IPS-18a (cell line): ENCODE measurements around the gene REEP6.
A peak's percentile ranks its signal among the peaks of the same experiment; 100 is the strongest.

ENCODE experiments used
- H3K27ac ChIP-seq: one replicate; pipeline ENCODE4 v1.5.1; 2013; ENCODE audit warnings: low read length
- H3K27me3 ChIP-seq: one replicate; pipeline ENCODE4 v1.6.1; 2013; ENCODE audit warnings: mild to moderate bottlenecking, low read length; ENCODE audit not compliant: control insufficient read depth, insufficient read depth
- H3K36me3 ChIP-seq: one replicate; pipeline ENCODE4 v1.6.1; 2013; ENCODE audit warnings: low read depth, low read length; ENCODE audit not compliant: control insufficient read depth
- H3K4me1 ChIP-seq: one replicate; pipeline ENCODE4 v1.6.1; 2013; ENCODE audit warnings: low read depth, low read length; ENCODE audit not compliant: control insufficient read depth
- H3K4me3 ChIP-seq: one replicate; pipeline ENCODE4 v1.5.1; 2013; ENCODE audit warnings: low read length
- H3K9ac ChIP-seq: one replicate; pipeline ENCODE4 v1.6.1; 2013; ENCODE audit warnings: mild to moderate bottlenecking, low read length, moderate library complexity
- H3K9me3 ChIP-seq: one replicate; pipeline ENCODE4 v1.6.1; 2013; ENCODE audit warnings: low read depth, low read length; ENCODE audit not compliant: control insufficient read depth

The REEP6 gene

GRCh38 chr19:1489463-1490310 lies 1.3 kb upstream of the REEP6 start:
- H3K4me3 ChIP-seq, result peak overlapping the region; percentile 70
- H3K9me3 ChIP-seq, result no peaks in the 10 kb centered on the region
- no peaks in the 10 kb centered on the region for H3K4me1 ChIP-seq
- H3K27me3 ChIP-seq, result peaks cover 22% of the 10 kb centered on the region
- peak overlapping the region; percentile 44 for H3K9ac ChIP-seq
- no peak overlapping the region for H3K27ac ChIP-seq
- no peaks in the 10 kb centered on the region for H3K36me3 ChIP-seq

- H3K36me3 ChIP-seq, result no peaks in the 10 kb centered on the region
- H3K9ac ChIP-seq, result peak within 1 kb of the TSS; percentile 44
- peaks cover 22% of the 10 kb centered on the region for H3K27me3 ChIP-seq
- peak within 1 kb of the TSS; percentile 70 for H3K4me3 ChIP-seq
- H3K27ac ChIP-seq, result peak within 1 kb of the TSS; percentile 72
- H3K9me3 ChIP-seq, result no peaks in the 10 kb centered on the region
- H3K4me1 ChIP-seq, result no peaks in the 10 kb centered on the region
These were observed 469 bp upstream of the REEP6 start, which contains the start of gene PCSK4 for GRCh38 chr19:1490311-1491113. PCSK4 (minus strand) TSS chr19:1490350; CDS start chr19:1490346, 4 bp downstream.

- no peak overlapping the region for H3K27ac ChIP-seq
These were observed 829 bp downstream of the REEP6 start for GRCh38 chr19:1491849-1492170.

GRCh38 chr19:1492474-1493006 lies 1.6 kb downstream of the REEP6 start:
- no peak overlapping the region for H3K9ac ChIP-seq
- H3K27ac ChIP-seq, result no peak overlapping the region
- H3K4me1 ChIP-seq, result no peaks in the 10 kb centered on the region
- H3K4me3 ChIP-seq, result no peak overlapping the region
- no peaks in the 10 kb centered on the region for H3K9me3 ChIP-seq
- H3K36me3 ChIP-seq, result no peaks in the 10 kb centered on the region
- H3K27me3 ChIP-seq, result peaks cover 22% of the 10 kb centered on the region

More at GRCh38 chr19:1491849-1492170, 829 bp downstream of the REEP6 start:
- no peaks in the 10 kb centered on the region for H3K36me3 ChIP-seq
- no peak overlapping the region for H3K9ac ChIP-seq
- peak overlapping the region; percentile 52 for H3K4me3 ChIP-seq
- H3K27me3 ChIP-seq, result peaks cover 22% of the 10 kb centered on the region
- H3K4me1 ChIP-seq, result no peaks in the 10 kb centered on the region
- H3K9me3 ChIP-seq, result no peaks in the 10 kb centered on the region

GRCh38 chr19:1494115-1494815 lies 3.3 kb downstream of the REEP6 start:
- Histone ChIP-seq H3K9ac (no peak overlapping the region), H3K4me3 (no peak overlapping the region), H3K36me3 (no peaks in the 10 kb centered on the region), H3K27ac (no peak overlapping the region), H3K27me3 (peaks cover 22% of the 10 kb centered on the region), H3K4me1 (no peaks in the 10 kb centered on the region), H3K9me3 (no peaks in the 10 kb centered on the region)

- Histone ChIP-seq H3K4me1 (no peaks in the 10 kb centered on the region), H3K27me3 (peaks cover 22% of the 10 kb centered on the region), H3K36me3 (no peaks in the 10 kb centered on the region), H3K27ac (no peak overlapping the region), H3K4me3 (no peak overlapping the region), H3K9ac (no peak overlapping the region), H3K9me3 (no peaks in the 10 kb centered on the region)
These were observed 4.2 kb downstream of the REEP6 start for GRCh38 chr19:1495051-1495798.

- no peak overlapping the region for H3K9ac ChIP-seq
- H3K27me3 ChIP-seq, result peaks cover 22% of the 10 kb centered on the region
- H3K27ac ChIP-seq, result no peak overlapping the region
- no peaks in the 10 kb centered on the region for H3K36me3 ChIP-seq
- H3K9me3 ChIP-seq, result no peaks in the 10 kb centered on the region
- no peak overlapping the region for H3K4me3 ChIP-seq
- H3K4me1 ChIP-seq, result no peaks in the 10 kb centered on the region
These were observed 5.1 kb downstream of the REEP6 start for GRCh38 chr19:1495799-1496713.

GRCh38 chr19:1496714-1497577 lies 6.0 kb downstream of the REEP6 start:
- Histone ChIP-seq H3K27me3 (peaks cover 13% of the 10 kb centered on the region), H3K27ac (no peak overlapping the region), H3K36me3 (no peaks in the 10 kb centered on the region), H3K4me3 (no peak overlapping the region), H3K4me1 (no peaks in the 10 kb centered on the region), H3K9ac (no peak overlapping the region), H3K9me3 (no peaks in the 10 kb centered on the region)

GRCh38 chr19:1497578-1498235 lies 6.7 kb downstream of the REEP6 start:
- Histone ChIP-seq H3K4me3 (no peak overlapping the region), H3K27ac (no peak overlapping the region), H3K4me1 (no peaks in the 10 kb centered on the region), H3K27me3 (peaks cover 7% of the 10 kb centered on the region), H3K9ac (no peak overlapping the region), H3K9me3 (no peaks in the 10 kb centered on the region), H3K36me3 (no peaks in the 10 kb centered on the region)
